Fibroblast of mammary gland (primary cell): ENCODE data around the gene EFNB1.

ENCODE experiments used
- DNase-seq: peaks from one replicate; pipeline ENCODE4 v3.0.0-alpha.2; 2010; ENCODE audit warnings: low read depth
- H3K4me3 ChIP-seq: 2 replicates; pipeline ENCODE4 v1.5.1; 2011; ENCODE audit warnings: low read depth, mild to moderate bottlenecking, low read length, moderate library complexity; ENCODE audit not compliant: control insufficient read depth
- CTCF ChIP-seq: conservative IDR thresholded peaks from 2 replicates; pipeline ENCODE4 v1.5.1; 2011; ENCODE audit warnings: low read depth, low read length, inconsistent platforms; ENCODE audit not compliant: control insufficient read depth, insufficient read depth

Gene EFNB1

GRCh38 chrX:68846536-68846935 lies 17.7 kb downstream of the EFNB1 start:
- TF ChIP-seq CTCF, result no peak
- DNase-seq, result no peak
- H3K4me3 ChIP-seq, result no peak overlapping the region

GRCh38 chrX:68847172-68847571 lies 18.4 kb downstream of the EFNB1 start:
- H3K4me3 ChIP-seq, result no peak overlapping the region
- no peak for TF ChIP-seq CTCF
- DNase-seq, result no peak

GRCh38 chrX:68848189-68848940 lies 19.5 kb downstream of the EFNB1 start:
- H3K4me3 ChIP-seq, result no peak overlapping the region
- DNase-seq, result no peak
- TF ChIP-seq CTCF, result no peak

- no peak for DNase-seq
- no peak overlapping the region for H3K4me3 ChIP-seq
- TF ChIP-seq CTCF, result no peak
Measured at GRCh38 chrX:68851082-68851481, 22.3 kb downstream of the EFNB1 start.

- H3K4me3 ChIP-seq, result no peak overlapping the region
- no peak for TF ChIP-seq CTCF
- DNase-seq, result no peak
Measured at GRCh38 chrX:68852046-68852445, 23.2 kb downstream of the EFNB1 start.

GRCh38 chrX:68853665-68854251 lies 24.9 kb downstream of the EFNB1 start:
- no peak for TF ChIP-seq CTCF
- DNase-seq, result no peak
- no peak overlapping the region for H3K4me3 ChIP-seq
